22Rv1 (cell line): ENCODE data around the gene ANKRD33B.

Source experiments
- ZFX ChIP-seq: fragments of 450-650 bp; IDR thresholded peaks from 2 replicates; pipeline ENCODE4 v1.6.1; 2017; ENCODE audit warnings: antibody characterized with exemption, borderline replicate concordance
- TF ChIP-seq, protein P1 (sequence below): fragments of 450-650 bp; IDR thresholded peaks from 2 replicates; pipeline ENCODE4 v1.5.1; 2017; ENCODE audit warnings: mild to moderate bottlenecking

DNA sequence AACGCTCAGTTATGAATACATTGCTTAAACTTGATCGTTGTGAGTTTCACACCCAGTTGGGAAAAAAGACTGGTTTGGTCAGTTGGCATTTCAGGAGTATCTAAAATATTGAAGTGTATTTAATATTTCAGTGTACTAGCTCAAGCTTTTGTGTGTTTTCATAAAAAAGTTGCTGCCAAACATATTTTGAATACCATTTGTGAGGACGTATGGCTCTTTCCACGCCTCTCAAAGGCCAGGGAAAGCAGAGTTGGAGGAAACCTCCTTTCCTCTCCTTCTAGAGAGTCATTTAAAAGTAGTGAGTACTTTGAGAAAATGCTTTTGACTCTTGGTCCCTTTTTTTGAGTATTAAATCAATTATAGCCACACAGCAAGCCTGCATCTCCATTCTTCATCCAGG is 43.2 kb upstream of the ANKRD33B start:
- TF ChIP-seq, protein P1, sequence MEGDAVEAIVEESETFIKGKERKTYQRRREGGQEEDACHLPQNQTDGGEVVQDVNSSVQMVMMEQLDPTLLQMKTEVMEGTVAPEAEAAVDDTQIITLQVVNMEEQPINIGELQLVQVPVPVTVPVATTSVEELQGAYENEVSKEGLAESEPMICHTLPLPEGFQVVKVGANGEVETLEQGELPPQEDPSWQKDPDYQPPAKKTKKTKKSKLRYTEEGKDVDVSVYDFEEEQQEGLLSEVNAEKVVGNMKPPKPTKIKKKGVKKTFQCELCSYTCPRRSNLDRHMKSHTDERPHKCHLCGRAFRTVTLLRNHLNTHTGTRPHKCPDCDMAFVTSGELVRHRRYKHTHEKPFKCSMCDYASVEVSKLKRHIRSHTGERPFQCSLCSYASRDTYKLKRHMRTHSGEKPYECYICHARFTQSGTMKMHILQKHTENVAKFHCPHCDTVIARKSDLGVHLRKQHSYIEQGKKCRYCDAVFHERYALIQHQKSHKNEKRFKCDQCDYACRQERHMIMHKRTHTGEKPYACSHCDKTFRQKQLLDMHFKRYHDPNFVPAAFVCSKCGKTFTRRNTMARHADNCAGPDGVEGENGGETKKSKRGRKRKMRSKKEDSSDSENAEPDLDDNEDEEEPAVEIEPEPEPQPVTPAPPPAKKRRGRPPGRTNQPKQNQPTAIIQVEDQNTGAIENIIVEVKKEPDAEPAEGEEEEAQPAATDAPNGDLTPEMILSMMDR = no peak
- no peak for TF ChIP-seq ZFX
